ENCODE data around the gene DERL2.

Gene DERL2

DNA sequence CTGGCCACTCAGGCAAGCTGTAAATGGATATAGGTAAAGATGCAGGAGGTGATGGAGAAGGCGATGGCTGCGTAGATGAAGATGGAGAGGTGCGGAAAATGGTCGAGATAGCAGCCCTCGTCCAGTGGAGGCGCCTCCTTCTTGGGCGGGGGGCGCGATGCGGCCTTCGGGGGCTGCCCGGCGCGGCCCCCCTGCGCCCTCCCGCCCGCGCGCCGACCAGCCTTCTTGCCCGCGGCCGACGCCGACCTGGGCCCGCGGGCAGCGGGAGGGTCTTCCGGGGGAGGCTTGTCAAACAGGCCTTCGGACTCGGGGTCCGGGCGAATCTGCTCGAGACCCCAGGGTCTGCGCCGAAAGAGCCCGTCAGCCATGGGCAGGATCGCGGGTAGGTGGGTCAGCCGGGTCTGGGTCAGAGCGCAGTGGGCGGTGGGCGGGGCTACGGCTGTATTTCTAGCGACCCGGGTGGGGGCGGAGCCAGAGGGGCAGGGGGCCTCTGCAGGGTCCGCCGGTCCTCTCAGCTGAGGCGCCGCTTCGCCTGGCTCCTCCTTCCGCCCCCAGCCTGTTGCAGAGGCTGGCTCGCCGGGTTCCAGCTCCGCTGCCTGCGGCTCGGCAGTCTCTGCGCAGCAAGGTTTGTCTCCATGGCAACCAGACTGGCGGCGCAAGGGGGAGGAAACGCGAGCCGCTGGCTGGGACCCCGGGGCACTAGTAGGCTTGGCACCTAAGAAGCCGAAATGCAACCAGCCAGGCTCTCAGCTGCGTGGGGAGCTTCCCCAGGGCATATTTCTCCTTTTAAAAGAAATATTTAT is 14.8 kb upstream of the DERL2 start:
- peak; percentile 97 for DNase-seq

DNA sequence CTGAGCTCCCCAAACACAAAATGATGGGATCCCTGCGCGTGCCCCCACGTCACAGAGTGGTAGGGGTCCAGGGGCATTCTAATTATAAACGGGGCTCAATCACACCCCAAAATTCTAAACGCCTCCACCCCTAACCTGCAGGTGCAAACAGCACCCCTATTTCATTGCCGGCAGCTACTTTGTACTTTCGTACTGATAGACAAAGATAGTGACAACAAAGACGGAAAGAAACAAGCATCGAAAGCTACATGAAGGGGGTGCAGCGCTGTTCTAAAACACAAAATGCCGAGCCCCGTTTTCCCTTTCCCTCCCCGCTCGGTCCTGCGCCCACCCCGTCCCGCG is 14.2 kb upstream of the DERL2 start:
- no peak for DNase-seq

- DNase-seq = peak; percentile 47
These were observed 13.7 kb upstream of the DERL2 start for GRCh38 chr17:5499476-5500231.

GRCh38 chr17:5492970-5493369 is 7.0 kb upstream of the DERL2 start:
- DNase-seq = no peak

DNA sequence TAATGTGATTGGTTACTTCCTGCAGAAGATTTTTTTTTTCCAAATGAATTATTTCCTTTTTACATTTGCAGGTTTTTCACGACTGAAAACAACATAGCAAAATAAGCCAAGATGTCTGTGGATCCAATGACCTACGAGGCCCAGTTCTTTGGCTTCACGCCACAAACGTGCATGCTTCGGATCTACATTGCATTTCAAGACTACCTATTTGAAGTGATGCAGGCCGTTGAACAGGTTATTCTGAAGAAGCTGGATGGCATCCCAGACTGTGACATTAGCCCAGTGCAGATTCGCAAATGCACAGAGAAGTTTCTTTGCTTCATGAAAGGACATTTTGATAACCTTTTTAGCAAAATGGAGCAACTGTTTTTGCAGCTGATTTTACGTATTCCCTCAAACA is 2.8 kb upstream of the DERL2 start:
- no peak for DNase-seq

DNA sequence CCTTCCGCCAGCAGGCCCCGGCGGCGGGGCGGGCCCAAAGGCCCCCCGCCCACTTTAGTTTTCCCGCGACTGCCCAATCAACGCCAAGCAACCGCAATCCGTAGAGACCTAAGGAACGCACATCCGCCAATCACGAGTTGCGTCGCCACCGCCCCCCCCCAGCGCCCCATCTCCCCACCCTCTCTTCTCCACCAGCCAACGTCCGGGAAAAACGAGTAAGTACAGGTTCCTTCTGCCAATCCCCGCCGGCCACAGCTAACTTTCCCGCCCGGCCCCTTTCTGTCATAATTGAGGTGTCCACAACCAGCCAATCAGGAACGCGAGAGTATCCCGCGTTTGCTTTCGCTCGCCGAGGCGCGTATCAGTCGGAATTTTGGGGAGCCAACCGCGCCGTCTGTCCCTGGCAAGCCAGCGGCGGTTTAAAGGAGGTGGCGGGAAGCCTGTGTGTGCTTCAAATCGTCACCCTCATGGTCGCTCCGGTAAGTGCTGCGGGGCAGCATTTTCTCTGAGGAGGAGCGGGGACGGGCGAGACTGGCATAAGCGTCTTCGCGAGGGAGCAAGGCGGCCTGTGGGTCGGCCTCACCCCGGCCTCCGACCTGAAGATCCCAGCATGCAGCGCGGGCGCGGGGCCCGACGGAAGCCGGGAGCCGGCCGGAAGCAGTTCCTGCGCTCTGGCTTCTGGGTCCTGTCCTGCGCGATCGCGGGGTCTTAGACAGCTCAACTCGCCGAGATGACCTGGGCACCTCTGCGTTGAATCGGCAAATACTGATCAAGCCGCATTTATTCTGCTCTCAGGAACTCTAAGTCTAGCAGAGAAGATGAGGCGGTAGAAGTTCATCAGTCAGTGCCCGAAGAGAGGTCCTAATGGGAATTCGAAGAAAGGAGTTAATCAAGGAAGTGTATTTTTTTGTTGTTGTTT is 487 bp upstream of the DERL2 start, which contains the start of gene MIS12:
Gene MIS12 (plus strand): TSS at position 361 of the 919 bp plus-strand sequence. CDS start 2,297 bp downstream, outside the sequence.
- peak; percentile 100 for DNase-seq

DNA sequence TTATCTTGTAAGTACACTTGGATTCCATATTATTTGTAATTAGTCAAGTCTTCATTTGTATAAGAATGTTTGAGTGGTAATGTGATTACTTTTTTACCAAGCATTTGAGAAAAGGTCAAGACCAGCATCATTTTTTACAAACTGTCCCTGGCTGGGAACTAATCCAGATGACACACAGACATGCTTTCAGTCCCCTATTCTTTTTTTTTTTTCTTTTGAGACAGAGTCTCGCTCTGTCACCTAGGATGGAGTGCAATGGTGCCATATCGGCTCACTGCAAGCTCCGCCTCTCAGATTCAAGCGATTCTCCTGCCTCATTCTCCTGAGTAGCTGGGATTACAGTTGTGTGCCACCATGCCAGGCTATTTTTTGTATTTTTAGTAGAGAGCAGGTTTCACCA is 4.5 kb downstream of the DERL2 start:
- DNase-seq = no peak

DNA sequence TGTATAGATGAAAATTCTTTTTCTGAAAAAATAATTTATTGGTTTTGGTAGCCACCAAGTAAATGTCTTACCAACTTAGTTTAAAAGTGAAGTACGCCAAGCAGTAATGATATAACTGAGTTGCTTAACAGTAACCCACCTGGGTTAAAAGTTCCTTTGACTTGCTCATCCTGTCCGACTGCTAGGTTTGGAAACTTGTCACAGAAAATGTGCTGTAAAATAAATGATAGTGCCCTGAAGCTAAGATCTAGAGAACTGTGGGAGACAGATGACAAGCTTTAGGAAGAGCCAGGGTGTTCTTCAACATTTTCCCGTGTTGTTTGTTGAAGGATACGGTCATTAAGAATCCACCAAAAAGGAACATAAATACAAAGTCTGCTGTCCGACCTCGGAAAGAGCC is 5.0 kb downstream of the DERL2 start:
- DNase-seq = no peak

DNA sequence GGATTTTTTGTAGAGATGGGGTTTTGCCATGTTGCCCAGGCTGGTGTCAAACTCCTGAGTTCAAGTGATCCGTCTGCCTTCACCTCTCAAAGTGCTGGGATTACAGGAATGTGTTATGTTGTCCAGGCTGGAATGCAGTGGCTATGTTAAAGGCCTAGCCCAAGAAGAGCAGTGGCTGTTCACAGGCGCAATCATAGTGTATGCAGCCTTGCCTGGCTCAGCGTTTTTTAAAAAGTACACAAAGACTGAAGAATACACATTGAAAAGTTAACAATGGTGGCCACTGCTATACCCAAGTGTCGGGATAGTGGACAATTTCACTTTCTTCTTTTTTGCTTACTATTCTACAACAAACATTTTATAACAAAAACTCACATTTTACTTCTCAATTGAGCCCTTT is 7.0 kb downstream of the DERL2 start:
- DNase-seq = no peak

GRCh38 chr17:5473906-5474305 is 12.1 kb downstream of the DERL2 start:
- DNase-seq = no peak

- DNase-seq = no peak
These were observed 13.5 kb downstream of the DERL2 start for GRCh38 chr17:5472511-5472910.

- no peak for DNase-seq
These were observed 17.9 kb downstream of the DERL2 start for GRCh38 chr17:5468075-5468473.

DNA sequence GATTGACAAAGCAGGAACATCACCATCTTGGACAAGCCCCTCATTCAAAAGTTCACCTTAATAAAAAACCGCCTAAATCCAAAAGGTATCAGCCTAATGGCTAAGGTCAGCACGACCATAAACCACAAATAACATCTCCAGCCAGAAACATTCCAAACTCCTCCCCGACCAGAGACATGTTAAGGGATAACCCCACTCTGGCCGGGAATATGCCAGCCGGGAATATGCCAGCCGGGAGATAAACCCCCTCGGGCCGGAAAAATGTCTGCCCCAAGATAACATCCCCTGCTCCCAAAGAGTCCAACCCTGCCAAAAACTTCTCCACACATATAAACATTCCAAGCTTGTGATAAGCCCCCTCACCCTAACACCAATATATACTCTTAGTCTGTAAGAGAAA is 18.6 kb downstream of the DERL2 start:
- DNase-seq = no peak

GRCh38 chr17:5466295-5466694 is 19.7 kb downstream of the DERL2 start:
- no peak for DNase-seq

DNA sequence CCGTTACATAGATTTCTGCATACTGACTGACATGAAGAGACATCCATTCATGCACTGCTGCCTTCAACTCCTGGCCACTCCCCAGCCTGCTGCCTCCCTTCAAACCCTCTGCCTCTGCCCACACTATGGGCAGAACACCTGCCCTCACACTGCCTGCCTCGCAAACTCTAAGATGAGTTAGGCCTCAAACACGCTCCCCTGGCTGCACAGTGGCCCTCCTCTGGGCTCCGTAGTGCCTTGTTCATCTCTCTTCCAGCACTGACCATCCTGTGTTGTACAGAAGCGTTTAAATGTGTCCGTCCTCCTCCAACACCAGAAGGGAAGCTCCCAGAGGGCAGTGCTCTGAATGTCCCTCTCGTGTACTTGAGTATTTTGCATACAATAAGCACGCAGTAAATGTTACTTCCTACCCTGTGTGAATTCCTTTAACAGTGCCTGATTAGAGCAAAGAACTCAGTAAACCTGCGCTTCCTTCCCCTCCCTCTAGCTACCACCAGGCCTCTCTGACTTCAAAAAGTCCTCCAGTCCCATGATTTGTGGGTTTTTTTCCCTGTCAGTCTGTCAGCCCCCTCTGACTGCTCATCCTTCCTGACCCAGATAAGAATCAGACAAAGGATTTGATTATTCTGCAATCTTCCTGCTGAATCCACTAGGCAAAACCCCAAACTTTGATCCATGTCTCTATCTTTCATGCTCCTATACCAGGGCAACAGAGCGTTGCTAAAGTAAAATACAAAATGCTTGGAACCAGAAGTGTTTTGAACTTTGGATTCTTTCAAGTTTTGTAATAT is 21.1 kb downstream of the DERL2 start:
- no peak for DNase-seq

- no peak for DNase-seq
These were observed 39.2 kb downstream of the DERL2 start for GRCh38 chr17:5446786-5447185.

DNA sequence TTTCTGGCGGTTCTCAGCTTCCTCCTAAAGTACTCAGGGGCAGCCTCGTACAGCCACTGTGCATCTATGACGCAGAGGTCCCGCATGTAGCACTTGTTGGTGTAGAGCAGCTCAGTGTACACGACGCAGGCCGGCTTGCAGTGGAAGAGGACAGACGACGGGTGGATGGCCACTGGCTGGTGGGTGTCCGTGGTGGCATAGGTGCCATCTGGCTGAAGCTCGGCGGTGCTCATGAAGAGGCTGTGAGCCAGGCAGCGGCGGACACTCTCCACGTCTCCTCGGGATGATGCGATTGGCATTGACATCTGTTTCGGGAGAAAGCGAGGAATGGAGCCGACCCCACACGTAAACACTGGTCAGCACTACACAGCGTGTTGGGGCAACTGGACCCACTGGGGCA is 41.8 kb downstream of the DERL2 start:
- no peak for DNase-seq

- no peak for DNase-seq
These were observed 42.2 kb downstream of the DERL2 start for GRCh38 chr17:5443728-5444127.

DNA sequence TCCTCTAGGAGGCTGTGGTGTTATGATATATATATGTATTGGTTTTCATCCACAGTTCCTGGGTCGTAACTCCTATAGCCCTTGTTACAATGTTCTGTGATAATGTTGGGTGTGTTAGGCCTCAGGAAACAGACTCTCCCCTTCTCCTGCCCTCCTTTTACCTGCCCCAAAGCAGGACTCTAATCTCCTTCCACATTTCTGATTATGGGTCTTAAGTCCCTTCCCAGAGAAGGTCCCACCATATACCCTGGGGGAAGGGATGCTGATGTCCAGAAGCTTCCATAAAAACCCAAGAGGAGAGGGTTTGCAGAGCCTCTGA is 46.6 kb downstream of the DERL2 start:
- no peak for DNase-seq

DNA sequence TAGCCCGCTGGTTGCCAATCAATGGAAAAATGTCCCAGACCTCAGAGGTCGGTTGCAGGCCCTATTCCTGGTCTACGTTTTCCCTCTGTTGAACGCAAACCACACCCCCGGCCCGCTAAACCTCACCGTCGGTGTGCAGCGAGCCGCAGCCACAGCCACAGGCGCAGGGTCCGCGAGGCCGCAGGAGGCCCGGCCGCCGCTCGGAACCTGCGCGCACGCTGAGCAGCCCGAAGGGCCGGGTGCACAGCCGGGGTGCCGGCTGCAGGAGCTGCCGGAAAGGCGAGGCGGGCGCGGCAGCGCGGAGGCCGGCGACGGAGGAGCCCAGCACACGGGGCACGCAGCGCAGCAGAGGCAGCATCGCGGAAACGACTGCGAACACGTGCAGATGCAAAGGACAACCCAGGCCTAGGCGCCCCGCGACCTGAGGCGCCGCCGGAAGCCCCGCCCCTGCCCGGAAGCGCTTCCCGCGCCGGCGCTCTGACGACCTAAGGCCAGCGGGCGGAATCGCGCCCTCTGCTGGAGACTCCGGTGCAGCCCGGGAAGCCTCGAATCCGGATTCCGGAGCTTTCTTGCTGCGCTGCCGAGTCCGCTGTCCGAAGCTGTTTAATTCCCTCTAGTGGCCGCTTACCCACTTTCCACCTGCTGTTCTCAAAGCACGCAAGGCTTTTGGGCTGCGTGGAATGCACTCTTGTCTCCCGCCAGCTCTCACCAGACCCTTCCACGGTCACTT is 47.1 kb downstream of the DERL2 start, which contains the start of gene C1QBP:
Gene C1QBP (minus strand): TSS at position 440 of the 730 bp plus-strand sequence. CDS start 82 bp downstream, at position 358.
- DNase-seq = peak; percentile 93

GRCh38 chr17:5437721-5438317 is 48.2 kb downstream of the DERL2 start:
- DNase-seq = no peak
